GM18517 (cell line): ENCODE results near the gene SSH2.

Experiments used
- ATAC-seq: cut with Tn5 transposase; IDR thresholded peaks from one replicate; pipeline ENCODE4 v1.9.1; 2021; ENCODE audit warnings: mild to moderate bottlenecking, moderate library complexity; ENCODE audit not compliant: unreplicated experiment

The SSH2 gene

DNA sequence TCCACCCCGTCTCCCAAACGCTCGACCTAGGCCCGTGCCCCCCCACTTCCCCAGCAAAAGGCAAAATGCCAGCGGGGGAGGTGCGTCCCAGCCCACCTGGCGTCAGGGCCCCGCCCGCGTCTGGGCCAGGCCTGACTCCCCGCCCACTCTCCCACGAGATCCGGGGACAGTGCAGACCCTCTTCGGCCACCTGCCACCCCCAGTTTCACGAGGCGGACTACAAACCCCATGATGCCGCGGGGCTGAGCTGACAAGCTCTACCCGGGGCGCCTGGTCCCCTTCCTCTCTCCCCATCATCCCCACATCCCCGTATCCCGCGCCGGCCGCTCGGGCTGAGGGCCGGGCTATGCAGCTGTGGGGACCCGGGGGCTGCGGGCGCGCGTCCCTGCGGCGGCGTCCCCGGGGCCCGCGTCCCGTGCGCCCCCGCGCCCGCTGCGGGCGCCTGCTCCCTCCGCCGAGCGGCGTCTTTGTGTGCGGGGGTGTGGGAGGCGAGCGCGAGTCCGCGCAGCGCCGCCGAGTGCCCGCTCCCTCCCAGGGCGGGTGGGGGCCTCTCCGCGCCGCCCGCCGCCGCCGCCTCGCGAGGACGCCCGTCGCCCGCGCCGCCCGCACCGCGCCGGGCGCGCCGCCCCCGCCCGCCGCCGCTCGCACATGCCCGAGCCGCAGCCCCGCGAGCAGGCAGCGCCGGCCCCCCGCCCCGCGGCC is 337.0 kb downstream of the SSH2 start, which contains the start of gene ANKRD13B:
TSS of gene ANKRD13B (plus strand) at position 283 of the 702 bp plus-strand sequence. CDS start 490 bp downstream, outside the sequence.
- no peak for ATAC-seq

DNA sequence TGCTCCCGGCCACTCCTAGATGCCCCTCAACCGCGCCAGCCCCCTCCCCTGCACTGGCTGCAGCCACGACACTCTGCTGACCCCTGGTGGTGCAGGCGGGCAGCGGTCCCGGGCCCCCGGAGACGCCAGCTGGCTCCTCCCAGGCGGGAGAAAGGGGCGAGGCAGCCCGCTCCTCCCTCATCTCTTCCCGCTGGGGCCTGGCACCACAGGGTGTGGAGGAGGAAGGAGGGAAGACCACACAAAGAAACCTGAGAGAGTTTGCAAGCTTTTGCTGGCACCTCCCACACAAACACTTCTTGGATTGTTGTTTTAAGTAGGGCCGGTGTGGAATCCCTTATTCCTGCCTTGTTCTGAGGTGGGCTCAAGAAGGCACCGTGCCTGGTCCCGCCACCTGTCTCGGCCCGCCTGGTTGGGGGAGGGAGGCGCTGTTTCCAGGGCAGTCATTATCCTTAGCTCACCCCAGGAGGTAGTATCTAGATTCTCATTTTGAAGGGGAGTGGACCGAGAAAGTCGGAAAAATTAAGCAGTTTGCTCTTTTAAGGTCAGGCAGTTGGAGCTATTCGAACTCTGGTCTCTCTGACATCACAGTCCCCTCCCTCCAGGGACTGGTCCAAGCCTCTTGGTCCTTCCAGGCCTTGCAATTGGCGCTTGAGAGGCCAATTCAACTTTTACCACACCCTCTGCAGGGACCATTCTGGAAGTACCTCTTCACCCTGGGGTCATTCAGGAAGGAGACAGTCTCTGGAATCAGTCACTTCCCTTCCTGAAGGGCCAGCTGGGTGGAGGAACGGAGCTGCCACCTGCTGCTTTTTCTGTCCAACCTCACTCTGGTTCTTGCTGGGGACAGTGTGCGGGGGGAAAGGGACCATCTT is 338.1 kb downstream of the SSH2 start:
- ATAC-seq, result no peak

- no peak for ATAC-seq
Observed at GRCh38 chr17:29591146-29591736, 338.8 kb downstream of the SSH2 start.

DNA sequence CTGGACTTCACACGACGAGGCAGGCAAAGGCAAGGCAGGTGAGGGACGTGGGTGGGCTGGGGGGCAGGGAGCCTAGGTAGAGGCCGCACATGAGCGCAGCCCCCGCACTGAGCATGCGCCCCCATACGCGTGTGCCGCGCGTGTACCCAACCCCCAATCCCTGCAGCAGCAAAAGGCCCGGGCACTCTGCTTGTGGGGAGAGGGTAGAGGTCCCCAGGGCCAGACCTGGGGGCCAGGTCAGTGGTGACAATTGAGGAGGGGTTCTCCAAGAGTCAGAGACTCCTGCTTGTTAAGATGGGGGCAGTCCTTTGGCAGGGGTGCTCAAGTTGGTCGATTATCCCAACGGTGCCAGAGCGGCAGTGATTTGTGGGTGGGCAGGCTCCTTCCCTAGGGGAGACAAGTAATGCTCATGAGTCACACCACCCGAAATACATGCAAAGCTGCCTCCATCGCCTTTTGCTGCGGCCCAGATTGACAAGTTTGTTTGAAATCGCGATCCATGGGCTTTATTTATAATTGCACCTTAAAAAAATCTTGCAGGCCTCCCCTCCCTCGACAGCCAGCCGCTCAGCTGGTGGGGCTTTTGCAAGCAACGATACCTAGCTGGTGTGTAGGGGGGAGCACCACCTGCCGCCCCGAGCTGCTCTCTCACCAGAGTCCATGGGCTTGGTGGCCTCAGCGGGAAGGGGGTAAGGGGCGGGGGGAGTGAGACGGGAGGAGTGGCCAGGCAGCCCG is 339.4 kb downstream of the SSH2 start:
- ATAC-seq, result no peak

- no peak for ATAC-seq
Observed at GRCh38 chr17:29589524-29590410, 340.3 kb downstream of the SSH2 start, which contains the start of gene GIT1. Gene GIT1 (minus strand): TSS chr17:29589648. CDS start chr17:29589378, 270 bp downstream.

DNA sequence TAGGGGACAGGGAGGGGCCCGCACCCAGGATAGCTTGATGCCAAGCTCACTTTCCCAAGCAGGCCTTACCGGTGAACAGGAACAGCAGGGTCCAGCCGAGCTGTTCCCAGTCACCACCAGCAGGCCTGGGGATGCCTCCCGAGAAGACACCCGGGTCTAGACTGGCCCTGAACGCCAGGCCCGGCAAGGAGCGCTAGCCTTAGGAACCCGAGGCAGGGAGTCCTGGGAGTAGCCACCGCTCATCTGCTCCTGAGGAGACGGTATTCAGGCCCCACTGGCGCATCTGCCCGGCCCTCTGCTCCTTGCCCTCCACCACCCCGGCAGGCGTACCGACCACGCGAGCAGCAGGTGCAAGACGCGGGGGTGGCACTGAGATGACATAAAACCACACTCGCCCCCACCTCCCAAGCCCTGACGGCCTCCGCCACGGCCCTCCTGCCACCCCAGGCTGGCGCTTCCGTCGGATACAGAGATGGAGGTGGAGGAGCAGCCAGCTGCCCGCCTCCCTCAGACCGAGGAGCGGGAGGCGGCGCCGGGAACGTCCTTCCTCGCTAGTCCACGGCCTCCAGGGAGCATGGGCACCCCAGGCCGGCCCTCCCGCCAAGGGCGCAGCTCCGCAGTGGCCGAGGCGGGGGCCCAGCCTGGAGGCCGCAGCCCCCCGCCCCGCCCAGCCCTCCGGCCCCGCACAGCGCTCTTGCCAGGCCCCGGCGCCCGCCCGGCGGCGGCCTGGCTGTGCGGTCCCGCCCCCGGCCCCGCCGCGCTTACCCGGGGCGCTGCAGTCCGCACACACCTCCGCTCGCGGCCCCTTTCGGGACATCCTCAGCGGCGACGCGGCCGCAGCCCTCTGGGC is 341.2 kb downstream of the SSH2 start:
- no peak for ATAC-seq

GRCh38 chr17:29588017-29588561 is 341.9 kb downstream of the SSH2 start:
- no peak for ATAC-seq

DNA sequence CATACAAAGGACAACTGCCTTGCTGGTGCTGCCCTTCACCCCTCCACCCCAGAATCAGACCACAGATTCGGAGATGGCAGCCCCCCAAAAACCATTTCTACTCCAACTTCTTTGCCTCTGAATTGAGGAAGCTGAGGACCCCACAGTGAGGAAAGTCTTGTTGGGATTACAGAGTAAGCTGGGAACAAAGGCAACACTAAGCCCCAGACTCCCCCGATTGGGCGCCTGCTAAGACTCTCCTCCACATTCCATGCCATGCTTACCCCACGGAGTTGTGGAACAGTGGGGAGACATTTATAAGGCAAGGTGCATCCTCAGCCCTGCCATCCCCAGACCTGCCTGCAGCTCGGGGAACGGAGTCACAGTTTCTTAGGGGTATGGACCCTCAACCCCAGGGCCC is 342.4 kb downstream of the SSH2 start:
- no peak for ATAC-seq

- ATAC-seq, result no peak
Observed at GRCh38 chr17:29586676-29587469, 343.2 kb downstream of the SSH2 start.

DNA sequence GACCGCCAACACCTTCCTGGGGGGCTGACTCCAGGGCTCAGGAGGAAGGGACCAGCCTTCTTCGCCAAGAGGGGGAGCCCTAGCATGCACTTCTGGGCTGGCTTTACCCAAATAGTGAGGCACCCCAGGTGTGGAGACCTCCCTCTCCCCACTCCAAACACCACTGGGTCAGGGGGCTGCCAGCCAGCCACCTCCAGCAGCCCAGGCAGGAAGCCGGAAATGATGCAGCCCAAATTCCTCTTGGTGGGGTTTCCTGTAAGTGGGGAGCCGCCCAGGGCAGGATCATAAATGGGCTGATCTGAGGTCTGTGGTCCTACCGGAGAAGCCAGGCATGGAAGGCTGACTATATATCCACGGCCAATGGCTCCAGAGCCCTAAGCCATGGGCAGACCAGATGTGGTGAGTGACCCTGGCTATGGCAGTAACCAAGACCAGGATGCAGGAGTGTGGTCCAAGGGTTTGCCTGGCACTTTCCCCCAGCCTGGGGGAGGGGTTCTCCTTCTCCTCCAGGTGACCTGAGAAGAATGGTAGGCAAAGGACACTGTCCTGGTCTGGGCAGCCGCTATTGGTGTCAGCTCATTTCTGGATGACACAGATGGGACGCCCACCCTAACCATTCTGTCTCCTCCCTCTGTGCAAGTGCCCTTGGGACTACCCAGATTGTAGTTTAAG is 344.8 kb downstream of the SSH2 start:
- ATAC-seq, result no peak

- no peak for ATAC-seq
Observed at GRCh38 chr17:29584452-29585079, 345.5 kb downstream of the SSH2 start.

GRCh38 chr17:29583324-29584248 is 346.4 kb downstream of the SSH2 start:
- ATAC-seq, result no peak

- ATAC-seq, result no peak
Observed at GRCh38 chr17:29582772-29583171, 347.3 kb downstream of the SSH2 start.

GRCh38 chr17:29582254-29582765 is 347.7 kb downstream of the SSH2 start:
- no peak for ATAC-seq

DNA sequence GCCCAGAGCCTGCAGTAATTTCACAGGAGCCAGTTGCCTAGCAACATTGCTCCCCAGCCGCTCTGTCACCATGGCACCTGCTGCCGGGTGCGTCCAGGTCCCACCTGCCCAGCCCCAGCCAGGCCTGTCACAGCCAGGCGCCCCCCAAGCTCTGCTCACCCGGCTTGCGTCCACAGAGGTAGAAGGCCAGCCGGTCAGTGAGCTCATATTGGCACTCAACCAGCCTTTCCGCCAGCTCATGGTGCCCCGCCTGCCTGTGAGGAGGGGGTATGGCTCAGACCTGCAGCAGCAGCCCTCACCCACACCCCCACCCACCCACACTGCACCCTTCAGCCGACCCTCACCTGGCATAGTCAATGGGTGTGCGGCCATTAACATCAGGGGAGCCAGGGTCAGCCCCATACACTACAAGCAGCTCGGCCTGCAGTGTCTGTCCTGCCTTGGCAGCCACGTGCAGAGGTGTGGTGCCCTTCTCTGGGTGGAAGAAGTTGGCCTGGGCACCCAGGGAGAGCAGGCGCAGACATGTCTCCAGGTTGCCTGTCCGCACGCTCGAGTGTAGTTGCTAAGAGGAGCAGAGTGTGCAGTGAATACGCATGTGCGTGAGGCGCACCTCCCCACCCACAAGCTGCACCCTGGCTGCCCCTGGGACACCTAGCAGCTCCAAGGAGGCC is 348.3 kb downstream of the SSH2 start:
- ATAC-seq, result no peak
